Pancreas (tissue), 10 donors: ENCODE measurements around the gene TLE2. TPM values are rescaled to one million over a fixed set of nuclear protein-coding genes. Genes with fewer than 3 reads are reported as not detected.
A peak's percentile ranks its signal among the peaks of the same experiment; 100 is the strongest.

Experiments
- ATAC-seq, 4 donors: fragments of 200-7000 bp; cut with Tn5 transposase; one replicate each; pipeline versions ENCODE4 v1.8.0 to v1.9.1; 2020; ENCODE audit warnings: mild to moderate bottlenecking in 4 of 4, moderate library complexity in 4 of 4
- DNase-seq, 6 donors: peaks; one replicate each; pipeline ENCODE4 v3.0.0-alpha.2; 2020
- FAIRE-seq: peaks from 2 replicates; lab custom pipeline; 2012; peaks lifted over from hg19 to GRCh38; lab: Jason Lieb, UNC
- H3K27ac ChIP-seq, 4 donors: fragments of 200-600 bp; sonication (generic); 1 replicate in 3 of 4; 2 replicates in 1 of 4; pipeline versions ENCODE4 v1.5.0 to v1.8.0; 2020
- H3K27me3 ChIP-seq, 4 donors: fragments of 200-600 bp; one replicate each; pipeline ENCODE4 v1.8.0; 2021
- H3K36me3 ChIP-seq, 3 donors: fragments of 200-600 bp; sonication (generic) in 1 of 3; one replicate each; pipeline versions ENCODE4 v1.5.0 to v1.8.0; 2020 to 2021
- H3K4me1 ChIP-seq, 3 donors: fragments of 200-600 bp; one replicate each; pipeline ENCODE4 v1.8.0; 2021
- H3K4me3 ChIP-seq, 4 donors: fragments of 200-600 bp; sonication (generic) in 2 of 4; one replicate each; pipeline versions ENCODE4 v1.5.0 to v1.8.0; 2020 to 2021
- H3K9me3 ChIP-seq, 4 donors: fragments of 200-600 bp; one replicate each; pipeline ENCODE4 v1.8.0; 2021
- WGBS, 2 donors: extraction: QIAGEN DNeasy Blood & Tissue Kit; methylation state at CpG; one replicate each; pipeline ENCODE4 v1.1.7; 2013; 5-methylcytosine and 5-hydroxymethylcytosine counted together
- intact Hi-C, 3 donors: fragments of 100-400 bp; cut with DNase I; formaldehyde crosslinking; loops; one replicate each; pipeline versions ENCODE4 v1.11.1 to v1.14.2; 2022
- polyA plus RNA-seq, 2 donors: library from polyadenylated mRNA; stranded (reverse); fragments of 200-250 nt; gene quantifications; one replicate each; pipeline ENCODE4 v1.2.3, GENCODE V29; 2013
- total RNA-seq, 6 donors: library from RNA; stranded (reverse); fragmentation: NEBNext Ultra II Directional in 4 of 6; extraction: Animal tissue kit (Norgen Biotek cat#: 25700) in 4 of 6; gene quantifications; one replicate each; pipeline versions ENCODE4 v1.2.1 to v1.2.4, GENCODE V29; 2021 to 2023
- TF ChIP-seq, protein P1 (sequence below), 4 donors: fragments of 200-600 bp; sonication (generic) in 3 of 4; IDR thresholded peaks; one replicate each; pipeline versions ENCODE4 v1.5.0 to v1.8.0; 2021; ENCODE audit warnings: antibody characterized with exemption in 4 of 4
- donor health status: healthy with polysubstance abuse.
- donor health status: DM: no; HTN: no; CAD: no; lungs with moderate emphysema.
- donor health status: DM: no; HTN: no; CAD: no.
- donor health status: control.
- donor health status: control.
- donor health status: Bipolar disorder and iron deficiency.
- donor health status: DM: yes; HTN: yes; CAD: no.
- donor health status: DM: no; HTN: no; CAD: no.
- donor health status: DM: no; HTN: no; CAD: no.
- donor health status: DM: yes; HTN: yes; CAD: no.

Gene TLE2
- total and polyA plus RNA-seq, 8 donors = 16.4 to 81.9 (median 23.3) TPM

DNA sequence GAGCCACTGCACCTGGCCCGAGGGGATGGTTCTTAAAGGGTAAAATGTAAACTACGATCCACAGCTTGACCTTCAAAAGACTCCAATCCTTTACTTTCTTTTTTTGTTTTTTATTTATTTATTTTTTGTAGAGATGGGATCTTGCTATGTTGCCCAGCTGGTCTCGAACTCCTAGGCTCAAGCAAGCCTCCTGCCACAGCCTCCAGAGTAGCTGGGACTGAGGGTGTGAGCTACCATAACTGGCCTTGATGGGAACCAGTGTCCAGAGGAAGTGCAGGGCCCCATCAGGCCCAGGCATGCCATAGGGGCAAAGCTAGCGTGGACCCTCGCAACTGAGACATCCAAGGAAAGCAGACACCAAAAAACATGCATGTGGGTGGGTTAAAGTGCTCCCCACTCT is 66.0 kb downstream of the TLE2 start:
- H3K27me3 ChIP-seq = no peaks in the 10 kb centered on the region
- DNase-seq = no peak
- H3K4me3 ChIP-seq = no peak overlapping the region
- ATAC-seq = no peak
- no peak for FAIRE-seq
- TF ChIP-seq, protein P1, sequence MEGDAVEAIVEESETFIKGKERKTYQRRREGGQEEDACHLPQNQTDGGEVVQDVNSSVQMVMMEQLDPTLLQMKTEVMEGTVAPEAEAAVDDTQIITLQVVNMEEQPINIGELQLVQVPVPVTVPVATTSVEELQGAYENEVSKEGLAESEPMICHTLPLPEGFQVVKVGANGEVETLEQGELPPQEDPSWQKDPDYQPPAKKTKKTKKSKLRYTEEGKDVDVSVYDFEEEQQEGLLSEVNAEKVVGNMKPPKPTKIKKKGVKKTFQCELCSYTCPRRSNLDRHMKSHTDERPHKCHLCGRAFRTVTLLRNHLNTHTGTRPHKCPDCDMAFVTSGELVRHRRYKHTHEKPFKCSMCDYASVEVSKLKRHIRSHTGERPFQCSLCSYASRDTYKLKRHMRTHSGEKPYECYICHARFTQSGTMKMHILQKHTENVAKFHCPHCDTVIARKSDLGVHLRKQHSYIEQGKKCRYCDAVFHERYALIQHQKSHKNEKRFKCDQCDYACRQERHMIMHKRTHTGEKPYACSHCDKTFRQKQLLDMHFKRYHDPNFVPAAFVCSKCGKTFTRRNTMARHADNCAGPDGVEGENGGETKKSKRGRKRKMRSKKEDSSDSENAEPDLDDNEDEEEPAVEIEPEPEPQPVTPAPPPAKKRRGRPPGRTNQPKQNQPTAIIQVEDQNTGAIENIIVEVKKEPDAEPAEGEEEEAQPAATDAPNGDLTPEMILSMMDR (IDR thresholded peaks at IDR 0.05) = no peak
- H3K36me3 ChIP-seq = no peaks in the 10 kb centered on the region
- no peak overlapping the region for H3K27ac ChIP-seq
- intact Hi-C loops = loop anchor here in 2 of 3 donors (5.0 to 10.0 kb wide), 2 partner anchors 142 to 144 kb away; no protein-coding TSS in a partner anchor
- 82 to 87% methylated on average over 5 of the region's 5 CpGs for WGBS, 2 donors
- H3K9me3 ChIP-seq = no peaks in the 10 kb centered on the region
- peaks cover 0 to under 1% (median 0%) of the 10 kb centered on the region in 3 donors for H3K4me1 ChIP-seq

DNA sequence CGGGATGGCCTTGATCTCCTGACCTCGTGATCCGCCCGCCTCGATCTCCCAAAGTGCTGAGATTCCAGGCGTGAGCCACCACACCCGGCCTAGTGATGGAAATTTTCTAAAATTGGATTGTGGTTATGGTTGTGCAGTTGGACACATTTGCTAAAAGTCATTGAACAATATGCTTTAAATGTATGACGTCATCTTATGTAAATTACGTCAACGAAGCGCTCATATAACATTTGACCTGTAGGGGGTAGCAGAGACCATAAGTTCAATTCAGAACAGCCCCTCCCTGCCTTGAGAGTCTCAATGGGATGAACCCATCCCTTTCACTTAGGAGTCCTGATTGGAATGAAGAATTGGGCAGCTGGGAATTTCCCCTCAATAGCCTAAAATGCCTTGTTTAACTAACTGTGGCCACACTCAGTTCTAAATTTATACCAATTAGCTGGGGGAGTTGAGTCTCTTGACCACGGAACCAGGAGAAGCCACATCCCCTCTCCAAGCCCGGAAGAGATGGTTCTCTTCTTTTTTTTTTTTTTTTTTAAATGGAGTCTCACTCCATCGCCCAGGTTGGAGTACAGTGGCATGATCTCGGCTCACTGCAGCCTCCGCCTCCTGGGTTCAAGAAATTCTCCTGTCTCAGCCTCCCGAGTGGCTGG is 66.9 kb downstream of the TLE2 start:
- Histone ChIP-seq H3K9me3 (no peaks in the 10 kb centered on the region), H3K27me3 (no peaks in the 10 kb centered on the region), H3K36me3 (no peaks in the 10 kb centered on the region), H3K4me3 (peak overlapping the region in 1 of 4 donors; percentile 26), H3K27ac (no peak overlapping the region), H3K4me1 (no peaks in the 10 kb centered on the region)
- FAIRE-seq (peak; percentile 51), DNase-seq (peak in 1 of 6 donors; percentile 65), ATAC-seq (peak; percentile 59 to 97 (median 84))
- TF ChIP-seq, protein P1 (IDR thresholded peaks at IDR 0.05) = peak; percentile 42 to 76 (median 54)
- intact Hi-C loops = loop anchor here in 2 of 3 donors (5.0 to 10.0 kb wide), 2 partner anchors 143 to 145 kb away; no protein-coding TSS in a partner anchor
- WGBS, 2 donors = 25 to 26% methylated on average over 17 of the region's 17 CpGs

DNA sequence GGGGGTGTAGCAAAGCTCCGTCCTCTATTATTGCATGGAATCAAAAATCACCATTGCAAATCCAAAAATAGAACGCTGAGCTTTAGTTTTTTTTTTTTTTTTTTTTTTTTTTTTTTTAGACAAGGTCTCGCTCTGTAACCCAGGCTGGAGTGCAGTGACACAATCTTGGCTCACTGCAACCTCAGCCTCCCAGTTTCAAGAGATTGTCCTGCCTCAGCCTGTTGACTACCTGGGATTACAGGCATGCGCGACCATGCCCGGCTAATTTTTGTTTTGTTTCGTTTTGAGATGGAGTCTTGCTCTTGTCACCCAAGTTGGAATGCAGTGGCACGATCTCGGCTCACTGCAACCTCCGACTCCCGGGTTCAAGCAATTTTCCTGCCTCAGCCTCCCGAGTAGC is 69.0 kb downstream of the TLE2 start:
- Histone ChIP-seq H3K27ac (no peak overlapping the region), H3K4me3 (no peak overlapping the region), H3K4me1 (no peaks in the 10 kb centered on the region), H3K27me3 (no peaks in the 10 kb centered on the region), H3K36me3 (no peaks in the 10 kb centered on the region), H3K9me3 (no peaks in the 10 kb centered on the region)
- ATAC-seq = no peak
- no peak for DNase-seq
- TF ChIP-seq, protein P1 (IDR thresholded peaks at IDR 0.05) = no peak
- no peak for FAIRE-seq
- intact Hi-C loops = loop anchor here in 2 of 3 donors (5.0 to 10.0 kb wide), 2 partner anchors 145 to 147 kb away; no protein-coding TSS in a partner anchor
- WGBS, 2 donors = 61 to 62% methylated on average over 12 of the region's 12 CpGs

DNA sequence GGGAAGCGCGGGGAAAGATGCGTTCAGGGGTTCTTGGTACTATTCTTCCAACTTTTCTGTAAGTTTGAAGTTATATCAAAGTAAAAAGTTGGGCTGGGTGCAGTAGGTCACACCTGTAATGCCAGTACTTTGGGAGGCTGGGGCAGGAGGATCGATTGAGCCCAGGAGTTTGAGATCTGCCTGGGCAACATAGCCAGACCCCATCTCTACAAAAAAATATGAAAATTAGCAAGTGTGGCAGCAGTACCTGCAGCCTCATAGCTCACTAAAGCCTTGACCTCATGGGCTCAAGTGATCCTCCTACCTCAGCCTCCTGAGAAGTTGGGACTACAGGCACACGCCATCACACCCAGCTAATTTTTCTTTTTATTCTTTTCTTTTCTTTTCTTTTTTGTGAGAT is 71.9 kb downstream of the TLE2 start:
- no peak overlapping the region for H3K27ac ChIP-seq
- TF ChIP-seq, protein P1 (IDR thresholded peaks at IDR 0.05) = no peak
- no peak overlapping the region for H3K4me3 ChIP-seq
- ATAC-seq (no peak), FAIRE-seq (no peak), DNase-seq (no peak)
- intact Hi-C loops = loop anchor here in 1 of 3 donors (10.0 kb wide), 1 partner anchor 208 kb away; no protein-coding TSS in a partner anchor
- H3K36me3 ChIP-seq = no peaks in the 10 kb centered on the region
- no peaks in the 10 kb centered on the region for H3K9me3 ChIP-seq
- 87 to 94% methylated on average over 5 of the region's 5 CpGs for WGBS, 2 donors
- peaks cover 7 to 11% (median 10%) of the 10 kb centered on the region in 3 donors for H3K4me1 ChIP-seq
- no peaks in the 10 kb centered on the region for H3K27me3 ChIP-seq
